GM12801 (cell line): ENCODE measurements around the gene TMEM40.
A peak's percentile ranks its signal among the peaks of the same experiment; 100 is the strongest.

Experiments used
- TF ChIP-seq, protein P1 (sequence below): IDR thresholded peaks from one replicate; pipeline ENCODE4 v1.5.1; 2011; ENCODE audit warnings: control low read depth; ENCODE audit not compliant: insufficient read length; ENCODE audit errors: extremely low read depth

TMEM40 gene

DNA sequence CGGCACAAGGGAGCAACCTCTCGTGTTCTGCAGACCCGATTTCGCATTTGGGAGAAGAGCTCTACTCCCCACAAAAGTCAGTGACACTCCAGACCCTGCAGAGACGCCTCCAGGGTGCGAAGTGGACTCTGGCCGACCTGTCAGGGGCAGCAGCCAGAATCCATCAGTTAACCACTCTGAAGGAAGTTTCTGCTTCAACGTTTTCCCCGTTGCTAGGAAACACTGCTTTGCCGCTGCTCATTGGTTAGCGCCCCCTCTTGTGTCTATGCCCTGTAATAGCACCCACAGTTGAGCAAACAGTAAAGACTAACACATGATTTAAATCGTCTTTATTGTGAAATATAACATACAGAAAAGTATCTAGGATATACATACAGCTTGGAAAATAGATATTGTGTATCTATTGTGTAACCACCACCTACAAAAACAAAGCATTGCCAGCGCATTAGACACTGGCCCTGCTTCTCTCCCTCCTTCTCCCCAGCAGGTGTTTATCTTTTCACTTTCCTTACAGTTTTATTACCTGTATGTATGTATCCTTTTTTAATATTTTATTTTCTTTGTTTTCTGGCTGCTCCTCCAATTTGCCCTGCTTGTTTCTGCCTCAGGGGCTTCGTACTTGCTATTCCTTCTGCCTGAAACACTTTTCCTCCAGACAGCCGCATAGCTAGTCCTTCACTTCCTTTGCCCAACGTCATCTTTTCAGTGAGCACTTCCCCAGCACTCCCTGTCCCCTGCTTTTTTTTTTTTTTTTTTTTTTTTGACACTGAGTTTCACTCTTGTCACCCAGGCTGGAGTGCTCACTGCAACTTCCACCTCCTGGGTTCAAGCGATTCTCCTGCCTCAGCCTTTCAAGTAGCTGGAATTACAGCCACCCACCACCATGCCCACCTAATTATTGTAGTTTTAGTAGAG, 38.8 kb downstream of the TMEM40 start:
- TF ChIP-seq, protein P1, sequence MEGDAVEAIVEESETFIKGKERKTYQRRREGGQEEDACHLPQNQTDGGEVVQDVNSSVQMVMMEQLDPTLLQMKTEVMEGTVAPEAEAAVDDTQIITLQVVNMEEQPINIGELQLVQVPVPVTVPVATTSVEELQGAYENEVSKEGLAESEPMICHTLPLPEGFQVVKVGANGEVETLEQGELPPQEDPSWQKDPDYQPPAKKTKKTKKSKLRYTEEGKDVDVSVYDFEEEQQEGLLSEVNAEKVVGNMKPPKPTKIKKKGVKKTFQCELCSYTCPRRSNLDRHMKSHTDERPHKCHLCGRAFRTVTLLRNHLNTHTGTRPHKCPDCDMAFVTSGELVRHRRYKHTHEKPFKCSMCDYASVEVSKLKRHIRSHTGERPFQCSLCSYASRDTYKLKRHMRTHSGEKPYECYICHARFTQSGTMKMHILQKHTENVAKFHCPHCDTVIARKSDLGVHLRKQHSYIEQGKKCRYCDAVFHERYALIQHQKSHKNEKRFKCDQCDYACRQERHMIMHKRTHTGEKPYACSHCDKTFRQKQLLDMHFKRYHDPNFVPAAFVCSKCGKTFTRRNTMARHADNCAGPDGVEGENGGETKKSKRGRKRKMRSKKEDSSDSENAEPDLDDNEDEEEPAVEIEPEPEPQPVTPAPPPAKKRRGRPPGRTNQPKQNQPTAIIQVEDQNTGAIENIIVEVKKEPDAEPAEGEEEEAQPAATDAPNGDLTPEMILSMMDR = peak; percentile 51

DNA sequence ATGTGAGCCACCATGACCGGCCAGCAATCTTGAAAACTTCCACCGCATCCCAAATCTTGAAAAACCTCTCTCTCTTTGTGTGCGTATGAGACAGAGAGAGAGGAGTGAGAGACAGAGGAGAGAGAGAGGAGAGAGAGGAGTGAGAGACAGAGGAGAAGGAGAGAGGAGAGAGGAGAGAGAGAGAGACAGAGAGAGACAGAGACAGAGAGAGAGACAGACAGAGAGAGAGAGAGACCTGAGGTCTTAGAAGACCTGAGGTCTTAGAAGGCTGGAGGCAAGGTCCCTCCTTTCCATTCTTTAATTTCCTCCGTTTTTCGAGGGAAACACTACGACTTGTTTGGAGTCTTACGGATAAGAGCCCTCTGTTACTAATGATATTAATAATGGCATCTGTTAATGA, 39.5 kb downstream of the TMEM40 start:
- TF ChIP-seq, protein P1 = no peak

GRCh38 chr3:12716605-12717151, 42.4 kb downstream of the TMEM40 start:
- TF ChIP-seq, protein P1 = no peak

DNA sequence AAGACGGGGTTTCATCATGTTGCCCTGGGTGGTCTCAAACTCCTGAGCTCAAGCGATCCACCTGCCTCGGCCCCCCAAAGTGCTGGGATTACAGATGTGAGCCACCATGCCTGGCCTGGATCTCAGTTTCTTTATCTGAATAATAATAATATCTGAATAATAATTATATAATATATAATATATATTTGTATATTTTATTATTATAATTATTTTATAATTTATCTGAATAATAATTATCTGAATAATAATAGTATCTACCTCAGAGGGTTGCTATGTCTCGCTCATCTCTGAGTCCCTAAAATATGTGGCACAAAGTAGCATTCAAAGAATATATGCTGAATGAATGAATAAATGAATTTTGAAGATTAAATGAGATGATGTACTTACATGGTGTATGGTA, 44.8 kb downstream of the TMEM40 start:
- TF ChIP-seq, protein P1 = no peak

DNA sequence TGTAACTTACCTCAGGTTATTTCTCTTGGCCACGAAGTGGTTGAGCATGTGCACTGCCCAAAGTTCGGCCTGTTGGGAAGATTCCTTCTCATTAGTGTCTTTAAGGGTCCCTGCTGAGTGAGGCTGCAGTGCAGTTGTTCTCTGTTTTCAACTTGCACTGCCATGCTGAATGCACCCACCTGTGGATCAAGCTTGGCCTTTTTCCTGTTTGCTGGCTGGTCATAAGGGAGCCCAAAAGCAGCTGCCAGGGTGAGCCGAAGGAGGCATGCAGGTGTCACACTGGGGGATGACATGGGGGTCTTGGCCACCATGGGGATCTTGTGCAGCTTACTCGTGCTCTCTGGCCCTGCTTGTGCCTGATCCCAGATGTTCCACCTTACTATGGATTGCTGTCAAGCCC, 49.0 kb downstream of the TMEM40 start:
- TF ChIP-seq, protein P1 = no peak

DNA sequence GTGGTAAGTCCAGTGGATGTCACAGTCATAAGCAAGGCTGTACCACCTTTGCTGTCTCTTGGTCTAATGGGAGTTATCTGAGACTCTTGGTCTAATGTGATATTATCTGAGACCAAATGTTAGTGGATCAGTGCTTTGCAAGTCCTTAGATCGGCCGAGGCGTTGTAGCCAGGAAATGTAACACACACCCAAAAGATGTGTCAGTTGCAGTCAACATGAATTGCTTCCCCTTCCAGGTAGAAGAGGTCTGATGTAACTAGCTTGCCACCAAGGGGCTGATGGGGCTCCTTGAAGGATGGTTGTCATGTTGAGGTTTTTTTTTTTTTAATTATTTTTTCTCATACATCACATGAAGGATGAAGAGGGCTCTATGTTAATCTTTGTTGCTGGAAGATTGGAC, 49.7 kb downstream of the TMEM40 start:
- TF ChIP-seq, protein P1 = no peak

DNA sequence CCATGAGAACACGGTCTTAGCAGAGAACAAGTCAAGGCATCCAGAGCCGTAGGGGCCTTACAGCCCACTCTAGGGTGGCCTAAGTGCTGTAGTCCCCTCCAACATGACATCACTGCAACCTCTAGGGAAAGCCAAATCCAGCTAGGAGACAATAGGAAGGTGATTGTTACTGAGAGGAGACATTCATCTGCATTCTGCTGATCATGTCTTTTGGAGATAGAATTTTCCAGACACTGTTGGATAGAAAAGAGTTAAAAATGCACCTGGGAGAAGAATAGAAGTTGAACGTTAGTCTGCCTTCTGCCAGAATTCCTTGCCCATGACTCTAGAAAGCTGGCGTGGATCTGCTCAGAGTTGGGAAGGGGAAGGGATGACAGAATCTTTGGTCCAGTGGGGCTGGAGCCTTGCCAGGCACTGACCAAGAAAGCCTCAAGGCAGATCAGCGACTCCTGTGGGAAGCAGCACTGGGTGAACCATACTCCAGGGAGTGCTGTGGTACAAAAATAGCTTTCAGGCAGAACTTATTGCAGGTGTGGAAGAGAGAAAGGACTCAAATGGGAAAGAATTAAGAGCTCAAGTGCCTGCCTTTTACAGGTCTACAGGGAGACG, 50.4 kb downstream of the TMEM40 start:
- TF ChIP-seq, protein P1 = no peak
